Measurements from ENCODE around the gene MED8. TPM values are rescaled to one million over a fixed set of nuclear protein-coding genes. Genes with fewer than 3 reads are reported as not detected.

MED8 gene
- total and polyA plus RNA-seq, 9 of the 15 experiments (the other 6 are each of a cell fraction or from before 2014, with no cell fraction given) = 23.0 to 120 (median 56.4) TPM

- peak; percentile 11; the same call in 1 of the 2 replicates for TF ChIP-seq STAT6 (CRISPR knock-in tag; IDR thresholded peaks at IDR 0.05)
- TF ChIP-seq CTBP1 (IDR thresholded peaks at IDR 0.05; ENCODE audit: borderline replicate concordance) = peak; percentile 67; the same call in 1 of the 2 replicates
- TF ChIP-seq BHLHE40 (IDR thresholded peaks at IDR 0.05; ENCODE audit: low read length) = peak; percentile 10; the same call in 1 of the 2 replicates
- TF ChIP-seq IFI16 (CRISPR knock-in tag; IDR thresholded peaks at IDR 0.05) = no peak
- peak; percentile 90 for TF ChIP-seq RBBP5 (IDR thresholded peaks at IDR 0.05; ENCODE audit: borderline replicate concordance, insufficient read depth, low read length, poor library complexity, severe bottlenecking)
- TF ChIP-seq UBTF (IDR thresholded peaks at IDR 0.05; ENCODE audit: borderline replicate concordance in 1 of 2, low read depth in 2 of 2, low read length in 2 of 2) = peak in 1 of 2 experiments; percentile 70; a peak in 1 of 4 replicates
- no peak for TF ChIP-seq E4F1 (CRISPR knock-in tag; IDR thresholded peaks at IDR 0.05; ENCODE audit: borderline replicate concordance)
- no peak for TF ChIP-seq MCM5 (IDR thresholded peaks at IDR 0.05; ENCODE audit: low read depth)
- TF ChIP-seq ZKSCAN1 (IDR thresholded peaks at IDR 0.05; ENCODE audit: low read depth, low read length) = no peak
- TF ChIP-seq ZNF707 (CRISPR knock-in tag; conservative IDR thresholded peaks at IDR 0.05) = no peak
- TF ChIP-seq ZSCAN32 (CRISPR knock-in tag; IDR thresholded peaks at IDR 0.05) = no peak
- TF ChIP-seq, protein P1, sequence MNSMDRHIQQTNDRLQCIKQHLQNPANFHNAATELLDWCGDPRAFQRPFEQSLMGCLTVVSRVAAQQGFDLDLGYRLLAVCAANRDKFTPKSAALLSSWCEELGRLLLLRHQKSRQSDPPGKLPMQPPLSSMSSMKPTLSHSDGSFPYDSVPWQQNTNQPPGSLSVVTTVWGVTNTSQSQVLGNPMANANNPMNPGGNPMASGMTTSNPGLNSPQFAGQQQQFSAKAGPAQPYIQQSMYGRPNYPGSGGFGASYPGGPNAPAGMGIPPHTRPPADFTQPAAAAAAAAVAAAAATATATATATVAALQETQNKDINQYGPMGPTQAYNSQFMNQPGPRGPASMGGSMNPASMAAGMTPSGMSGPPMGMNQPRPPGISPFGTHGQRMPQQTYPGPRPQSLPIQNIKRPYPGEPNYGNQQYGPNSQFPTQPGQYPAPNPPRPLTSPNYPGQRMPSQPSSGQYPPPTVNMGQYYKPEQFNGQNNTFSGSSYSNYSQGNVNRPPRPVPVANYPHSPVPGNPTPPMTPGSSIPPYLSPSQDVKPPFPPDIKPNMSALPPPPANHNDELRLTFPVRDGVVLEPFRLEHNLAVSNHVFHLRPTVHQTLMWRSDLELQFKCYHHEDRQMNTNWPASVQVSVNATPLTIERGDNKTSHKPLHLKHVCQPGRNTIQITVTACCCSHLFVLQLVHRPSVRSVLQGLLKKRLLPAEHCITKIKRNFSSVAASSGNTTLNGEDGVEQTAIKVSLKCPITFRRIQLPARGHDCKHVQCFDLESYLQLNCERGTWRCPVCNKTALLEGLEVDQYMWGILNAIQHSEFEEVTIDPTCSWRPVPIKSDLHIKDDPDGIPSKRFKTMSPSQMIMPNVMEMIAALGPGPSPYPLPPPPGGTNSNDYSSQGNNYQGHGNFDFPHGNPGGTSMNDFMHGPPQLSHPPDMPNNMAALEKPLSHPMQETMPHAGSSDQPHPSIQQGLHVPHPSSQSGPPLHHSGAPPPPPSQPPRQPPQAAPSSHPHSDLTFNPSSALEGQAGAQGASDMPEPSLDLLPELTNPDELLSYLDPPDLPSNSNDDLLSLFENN (IDR thresholded peaks at IDR 0.05; ENCODE audit: low read depth in 2 of 2, low read length in 2 of 2) = peak in 1 of 2 experiments; percentile 65; a peak in 1 of 4 replicates
- TF ChIP-seq SMAD2 (IDR thresholded peaks at IDR 0.05; ENCODE audit: low read depth, low read length) = no peak
- TF ChIP-seq TAF7 (tag; IDR thresholded peaks at IDR 0.05) = peak; percentile 85
Measured at GRCh38 chr1:43389326-43390313, at the start of gene MED8, which contains the start of gene SZT2 (continued).
